Omental fat pad (tissue), 4 donors: ENCODE measurements around the gene CNST. TPM values are rescaled to one million over a fixed set of nuclear protein-coding genes. Genes with fewer than 3 reads are reported as not detected.
"Not testable (repeated sequence)": the region's sequence is repeated elsewhere in the genome, so short reads cannot be mapped to it uniquely, and the experiment has no call there.

Source experiments
- ATAC-seq: fragments of 150-250 bp; one replicate; pipeline ENCODE4 v1.9.1; 2016; ENCODE audit warnings: mild to moderate bottlenecking, moderate library complexity; ENCODE audit not compliant: low FRiP score
- DNase-seq: peaks from one replicate; pipeline ENCODE4 v3.0.0-alpha.2; 2019; ENCODE audit warnings: low spot score
- CTCF ChIP-seq, 3 donors: fragments of 450-650 bp; IDR thresholded peaks; one replicate each; pipeline ENCODE4 v1.5.1; 2016 to 2017; ENCODE audit warnings: antibody characterized with exemption in 3 of 3, mild to moderate bottlenecking in 3 of 3, moderate library complexity in 2 of 3
- small RNA-seq: library from RNA; depleted of rRNA; stranded (forward); fragments of <200 nt; gene quantifications from one replicate; pipeline ENCODE3, GENCODE V24; 2016
- total RNA-seq, 4 donors: library from RNA; depleted of rRNA; stranded (reverse); fragments of >200 nt; gene quantifications; one replicate each; pipeline ENCODE4 v1.1.0, GENCODE V29; 2016

Gene CNST
- total RNA-seq, 4 donors from 2014 or later: 23.0 to 35.3 (median 33.4) TPM

GRCh38 chr1:246709196-246709595 is 142.9 kb downstream of the CNST start:
- ATAC-seq (no peak), DNase-seq (no peak)
- TF ChIP-seq CTCF (IDR thresholded peaks at IDR 0.05): no peak

- no peak for DNase-seq
- ATAC-seq: no peak
- no peak for TF ChIP-seq CTCF (IDR thresholded peaks at IDR 0.05)
These were observed 143.6 kb downstream of the CNST start for GRCh38 chr1:246709835-246710234.

GRCh38 chr1:246711548-246712003 is 145.3 kb downstream of the CNST start:
- DNase-seq: no peak
- no peak for TF ChIP-seq CTCF (IDR thresholded peaks at IDR 0.05)
- no peak for ATAC-seq

- DNase-seq, ATAC-seq: not testable (repeated sequence)
These were observed 146.2 kb downstream of the CNST start for GRCh38 chr1:246712428-246712827.

Small RNA genes lying within 50 kb of the gene (small RNA-seq; reads per million reads assigned to genes)
- not detected for gene AL356583.2
- not detected for gene AL591623.2

Other genes starting within 250 kb of the CNST start
- gene SMYD3, start 59.2 kb upstream of the CNST start, total RNA-seq: 10 to 100 TPM in 3 of 4 donors, 1 to 10 TPM in 1; 7.6 to 26.3 (median 13.4) TPM
- 10 to 100 TPM in 2 of 4 donors, 1 to 10 TPM in 2; 7.7 to 22.8 (median 10.7) TPM for gene TFB2M, start 195 bp upstream of the CNST start, total RNA-seq
- 10 to 100 TPM; 18.6 to 50.5 (median 25.0) TPM for gene SCCPDH, start 158.0 kb downstream of the CNST start, total RNA-seq